Measurements from ENCODE around the gene CNST. TPM values are rescaled to one million over a fixed set of nuclear protein-coding genes. Genes with fewer than 3 reads are reported as not detected.
"Not testable (repeated sequence)": the region's sequence is repeated elsewhere in the genome, so short reads cannot be mapped to it uniquely, and the experiment has no call there.

The CNST gene
- total RNA-seq, 1 experiment from 2014 or later = 21.0 TPM

DNA sequence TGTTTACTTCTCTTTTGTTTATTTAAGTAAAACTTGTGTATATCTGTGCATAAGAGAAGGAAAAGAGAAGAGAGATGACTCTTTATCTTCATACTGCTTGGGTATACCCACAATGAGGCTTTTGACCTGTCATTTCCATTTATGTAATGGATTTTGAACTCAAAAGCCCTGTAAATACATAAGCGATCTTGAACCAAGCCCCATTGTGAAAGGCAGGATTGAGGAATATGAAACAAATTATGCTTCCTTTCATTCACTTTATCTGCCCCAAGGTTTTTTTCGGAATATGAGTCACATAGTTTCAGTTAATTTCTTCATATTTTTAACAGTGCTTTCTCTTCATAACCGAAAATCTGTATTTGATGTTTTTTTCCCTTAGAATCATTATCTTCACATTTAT, 21.4 kb downstream of the CNST start:
- POLR2A ChIA-PET (ENCODE audit: low non-redundant PET) = no interaction called here
- Histone ChIP-seq H3K36me3 (ENCODE audit: insufficient read depth, low read length, poor library complexity, severe bottlenecking) (no peaks in the 10 kb centered on the region), H3K27ac (ENCODE audit: low read depth, low read length, poor library complexity, severe bottlenecking) (no peak overlapping the region), H3K27me3 (replicated peaks; ENCODE audit: insufficient read depth, low read depth, low read length, poor library complexity) (no peaks in the 10 kb centered on the region), H3K4me3 (ENCODE audit: low read depth, low read length, poor library complexity, severe bottlenecking) (no peak overlapping the region), H3K4me1 (ENCODE audit: insufficient read depth, low read length, poor library complexity, severe bottlenecking) (peaks cover 4% of the 10 kb centered on the region), H3K9me3 (ENCODE audit: low read depth, low read length, poor library complexity, severe bottlenecking) (peaks cover 7% of the 10 kb centered on the region)
- intact Hi-C loops (cut with micrococcal nuclease; ENCODE audit: unreplicated experiment) = no loop called here
- BruUV-seq (replicated peaks) = no TSS peak
- CTCF ChIA-PET = no interaction called here
- no peak for TF ChIP-seq EZH2 (IDR thresholded peaks at IDR 0.05; ENCODE audit: borderline replicate concordance, low read depth, low read length, poor library complexity, severe bottlenecking)
- no peak for DNase-seq (ENCODE audit: low spot score)

DNA sequence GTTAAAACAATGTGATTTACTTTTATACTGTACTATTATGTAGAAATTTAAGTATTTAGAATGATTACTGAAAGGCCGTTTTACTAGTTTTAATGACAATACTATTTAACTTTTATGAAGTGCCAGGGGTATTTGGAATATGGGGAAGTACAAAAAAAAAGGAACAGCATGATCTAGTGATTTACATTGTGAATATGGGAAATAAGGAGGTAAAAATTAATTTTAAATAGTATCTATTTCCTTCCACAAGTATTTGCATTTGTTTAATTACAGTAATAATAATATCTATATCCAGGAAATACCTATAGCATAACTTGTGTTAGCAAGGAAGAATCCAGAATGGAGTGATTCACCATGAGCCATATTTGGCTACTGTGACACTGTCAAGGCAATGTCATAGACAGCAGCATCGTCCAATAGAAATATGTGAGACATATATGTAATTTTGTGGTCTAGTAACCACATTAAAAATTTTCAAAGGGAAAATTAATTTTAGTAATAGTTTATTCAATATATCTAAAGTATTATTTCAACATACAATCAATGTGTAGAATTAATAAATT, 22.0 kb downstream of the CNST start:
- Histone ChIP-seq H3K27me3 (replicated peaks; ENCODE audit: insufficient read depth, low read depth, low read length, poor library complexity) (no peaks in the 10 kb centered on the region), H3K36me3 (ENCODE audit: insufficient read depth, low read length, poor library complexity, severe bottlenecking) (no peaks in the 10 kb centered on the region), H3K9me3 (ENCODE audit: low read depth, low read length, poor library complexity, severe bottlenecking) (peaks cover 7% of the 10 kb centered on the region), H3K4me3 (ENCODE audit: low read depth, low read length, poor library complexity, severe bottlenecking) (no peak overlapping the region), H3K27ac (ENCODE audit: low read depth, low read length, poor library complexity, severe bottlenecking) (no peak overlapping the region), H3K4me1 (ENCODE audit: insufficient read depth, low read length, poor library complexity, severe bottlenecking) (peaks cover 10% of the 10 kb centered on the region)
- intact Hi-C loops (cut with micrococcal nuclease; ENCODE audit: unreplicated experiment) = no loop called here
- no TSS peak for BruUV-seq (replicated peaks)
- ChIA-PET POLR2A (ENCODE audit: low non-redundant PET) (no interaction called here), CTCF (no interaction called here)
- DNase-seq (ENCODE audit: low spot score) = no peak
- no peak for TF ChIP-seq CTCF (conservative IDR thresholded peaks at IDR 0.05; ENCODE audit: low read depth, low read length)
- no peak for TF ChIP-seq EZH2 (IDR thresholded peaks at IDR 0.05; ENCODE audit: borderline replicate concordance, low read depth, low read length, poor library complexity, severe bottlenecking)

DNA sequence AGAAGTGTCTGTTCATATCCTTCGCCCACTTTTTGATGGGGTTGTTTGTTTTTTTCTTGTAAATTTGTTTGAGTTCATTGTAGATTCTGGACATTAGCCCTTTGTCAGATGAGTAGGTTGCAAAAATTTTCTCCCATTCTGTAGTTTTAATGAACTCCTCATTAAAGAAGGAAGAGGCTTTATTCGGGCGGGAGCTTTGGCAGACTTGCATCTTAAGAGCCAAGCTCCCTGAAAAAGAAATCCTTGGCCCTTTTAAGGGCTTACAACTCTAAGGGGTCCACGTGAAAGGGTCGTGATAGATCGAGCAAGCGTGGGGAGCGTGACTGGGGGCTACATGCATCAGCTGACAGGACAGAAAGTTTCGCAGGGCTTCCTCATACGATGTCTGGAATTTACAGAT, 23.7 kb downstream of the CNST start:
- intact Hi-C loops (cut with micrococcal nuclease; ENCODE audit: unreplicated experiment); POLR2A ChIA-PET (ENCODE audit: low non-redundant PET); DNase-seq (ENCODE audit: low spot score); CTCF ChIA-PET; H3K27ac ChIP-seq (ENCODE audit: low read depth, low read length, poor library complexity, severe bottlenecking); H3K36me3 ChIP-seq (ENCODE audit: insufficient read depth, low read length, poor library complexity, severe bottlenecking); BruUV-seq (replicated peaks); H3K27me3 ChIP-seq (replicated peaks; ENCODE audit: insufficient read depth, low read depth, low read length, poor library complexity); H3K9me3 ChIP-seq (ENCODE audit: low read depth, low read length, poor library complexity, severe bottlenecking); H3K4me3 ChIP-seq (ENCODE audit: low read depth, low read length, poor library complexity, severe bottlenecking): not testable (repeated sequence)
- peaks cover 12% of the 10 kb centered on the region for H3K4me1 ChIP-seq (ENCODE audit: insufficient read depth, low read length, poor library complexity, severe bottlenecking)

DNA sequence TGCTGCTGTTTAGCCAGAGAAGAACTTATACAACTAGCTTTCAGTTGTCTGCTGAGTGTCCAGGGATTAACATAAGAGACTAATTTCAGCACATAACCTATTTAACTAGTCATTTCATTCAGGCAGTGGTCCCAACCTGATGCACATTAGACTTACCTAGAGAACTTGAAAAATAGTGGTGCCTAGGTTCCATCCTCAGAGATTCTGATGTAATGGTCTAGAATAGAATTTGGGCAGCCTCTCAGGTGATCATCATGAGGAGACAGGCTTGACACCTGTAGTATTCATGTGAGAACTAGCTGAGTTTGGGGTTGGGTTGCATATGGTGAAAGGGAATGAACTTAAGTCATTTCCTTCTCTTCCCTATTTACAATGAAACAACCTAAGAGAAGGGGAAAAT, 24.8 kb downstream of the CNST start:
- intact Hi-C loops (cut with micrococcal nuclease; ENCODE audit: unreplicated experiment) = no loop called here
- TF ChIP-seq EZH2 (IDR thresholded peaks at IDR 0.05; ENCODE audit: borderline replicate concordance, low read depth, low read length, poor library complexity, severe bottlenecking) = no peak
- no peak for TF ChIP-seq CTCF (conservative IDR thresholded peaks at IDR 0.05; ENCODE audit: low read depth, low read length)
- Histone ChIP-seq H3K9me3 (ENCODE audit: low read depth, low read length, poor library complexity, severe bottlenecking) (peaks cover 7% of the 10 kb centered on the region), H3K27ac (ENCODE audit: low read depth, low read length, poor library complexity, severe bottlenecking) (no peak overlapping the region), H3K4me3 (ENCODE audit: low read depth, low read length, poor library complexity, severe bottlenecking) (no peak overlapping the region), H3K36me3 (ENCODE audit: insufficient read depth, low read length, poor library complexity, severe bottlenecking) (no peaks in the 10 kb centered on the region), H3K4me1 (ENCODE audit: insufficient read depth, low read length, poor library complexity, severe bottlenecking) (peaks cover 12% of the 10 kb centered on the region), H3K27me3 (replicated peaks; ENCODE audit: insufficient read depth, low read depth, low read length, poor library complexity) (no peaks in the 10 kb centered on the region)
- no TSS peak for BruUV-seq (replicated peaks)
- no peak for DNase-seq (ENCODE audit: low spot score)
- POLR2A ChIA-PET (ENCODE audit: low non-redundant PET) = no interaction called here
- CTCF ChIA-PET = no interaction called here

Data from A673 (cell line).